Activated B cell treated with CpG ODN at 0.5 μM for 24 hours (primary cell): Measurements from ENCODE around the gene POU2F2. TPM values are rescaled to one million over a fixed set of nuclear protein-coding genes. Genes with fewer than 3 reads are reported as not detected.

Experiments
- ATAC-seq: fragments of 200-7000 bp; cut with Tn5 transposase; one replicate; pipeline ENCODE4 v1.10.0; 2021; ENCODE audit warnings: low read depth, mild to moderate bottlenecking, moderate library complexity
- CTCF ChIA-PET: fragments of 350-600 bp; sonication (Branson Sonifier 250); formaldehyde crosslinking; loops from one replicate; lab custom pipeline; 2021; ENCODE audit warnings: antibody characterized with exemption; lab: Charles Lee
- POLR2A ChIA-PET: fragments of 350-600 bp; sonication (Branson Sonifier 250); formaldehyde crosslinking; loops from one replicate; lab custom pipeline; 2021; ENCODE audit warnings: antibody characterized with exemption; lab: Charles Lee
- DNase-seq: peaks from one replicate; pipeline ENCODE4 v3.0.0; 2022
- H3K27ac Mint-ChIP-seq: one replicate; pipeline ENCODE4 v1.8.0; 2020; ENCODE audit warnings: mixed read lengths
- H3K27me3 Mint-ChIP-seq: one replicate; pipeline ENCODE4 v1.8.0; 2021; ENCODE audit warnings: mixed read lengths
- H3K36me3 Mint-ChIP-seq: one replicate; pipeline ENCODE4 v1.8.0; 2021; ENCODE audit warnings: low read depth, mixed read lengths
- H3K4me1 Mint-ChIP-seq: one replicate; pipeline ENCODE4 v1.8.0; 2021; ENCODE audit warnings: mixed read lengths
- H3K4me3 Mint-ChIP-seq: one replicate; pipeline ENCODE4 v1.8.0; 2020; ENCODE audit warnings: mild to moderate bottlenecking, mixed read lengths
- H3K9me3 Mint-ChIP-seq: one replicate; pipeline ENCODE4 v1.8.0; 2020; ENCODE audit warnings: mixed read lengths
- CTCF ChIP-seq: fragments of 200-600 bp; IDR thresholded peaks from one replicate; pipeline ENCODE4 v1.8.0; 2022; ENCODE audit warnings: antibody characterized with exemption, mild to moderate bottlenecking
- intact Hi-C: fragments of 100-400 bp; cut with micrococcal nuclease; formaldehyde crosslinking; loops from one replicate; pipeline ENCODE4 v1.15.1; 2024
- total RNA-seq: library from RNA; stranded (reverse); gene quantifications from 2 replicates; pipeline ENCODE4 v1.2.3, GENCODE V29; 2022

POU2F2 gene
- total RNA-seq, 1 donor from 2014 or later: 577 TPM

DNA sequence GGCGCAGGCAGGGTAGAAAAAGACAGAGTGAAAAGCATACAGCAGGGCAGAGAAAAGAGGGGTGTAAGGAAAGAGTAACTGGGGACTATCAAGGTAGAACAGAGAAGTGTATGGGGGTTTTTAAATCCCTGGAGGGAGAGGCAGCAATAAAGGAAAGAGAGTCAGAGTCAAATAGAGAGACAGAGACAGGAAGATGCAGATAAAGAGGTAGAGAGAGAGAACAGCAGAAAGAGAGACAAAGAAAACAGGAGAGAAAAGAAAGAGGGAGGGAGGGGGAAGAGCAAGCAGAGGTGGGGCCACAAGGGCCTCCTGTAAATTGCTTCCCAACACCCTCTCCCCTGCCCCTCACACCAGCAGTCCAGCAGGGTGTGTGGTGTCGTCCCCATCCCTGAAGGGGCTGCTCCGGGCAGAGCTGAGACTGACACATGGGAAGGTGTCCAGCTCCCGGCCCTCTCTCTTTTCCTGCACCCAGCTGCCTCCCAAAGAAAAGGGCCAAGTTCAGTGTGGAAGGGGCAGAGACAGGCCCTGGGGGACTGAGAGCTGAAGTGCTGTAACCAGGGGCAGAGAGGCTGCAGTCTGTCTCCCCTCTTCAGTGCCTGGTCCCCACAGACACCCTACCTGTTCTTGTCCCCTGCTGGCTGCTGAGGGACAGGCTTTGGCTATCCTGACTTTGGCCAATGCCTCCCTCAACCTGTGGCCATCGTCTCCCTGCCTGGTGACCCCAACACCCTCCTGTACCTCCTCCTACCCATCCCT, 17.4 kb upstream of the POU2F2 start:
- H3K27me3 Mint-ChIP-seq: no peaks in the 10 kb centered on the region
- DNase-seq: no peak
- POLR2A ChIA-PET: interaction anchor here (0.6 to 1.4 kb wide), 2 partner anchors 9 to 65 kb away, joined by 3 to 5 read pairs; no protein-coding TSS in a partner anchor
- no peak overlapping the region for H3K4me3 Mint-ChIP-seq
- peaks cover 25% of the 10 kb centered on the region for H3K4me1 Mint-ChIP-seq
- H3K27ac Mint-ChIP-seq: no peak overlapping the region
- intact Hi-C loops: no loop called here
- H3K9me3 Mint-ChIP-seq: no peaks in the 10 kb centered on the region
- peaks cover 18% of the 10 kb centered on the region for H3K36me3 Mint-ChIP-seq
- TF ChIP-seq CTCF: no peak
- CTCF ChIA-PET: interaction anchor here (0.8 kb wide), 1 partner anchor 17 kb away, joined by 3 read pairs; the partner anchor contains the start of gene POU2F2
- no peak for ATAC-seq

DNA sequence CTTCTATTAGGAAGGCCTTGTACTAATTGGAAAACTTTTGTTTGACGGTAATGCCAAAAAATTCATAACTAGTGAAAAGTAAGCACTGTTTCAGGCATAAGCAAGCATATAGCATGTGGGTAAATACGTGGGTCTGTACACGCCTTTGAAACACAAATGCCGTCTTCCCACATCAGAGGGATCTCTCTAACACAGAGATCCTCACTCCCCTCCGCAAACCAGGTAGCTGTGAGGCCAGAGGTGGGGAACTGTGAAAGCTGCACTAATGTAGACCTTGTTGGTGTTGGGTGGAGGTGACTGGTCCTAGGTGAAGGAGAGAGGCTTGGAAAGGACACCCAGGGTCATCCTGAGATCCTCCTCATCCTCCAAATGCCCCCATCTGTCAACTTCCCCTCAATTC, 16.0 kb upstream of the POU2F2 start:
- POLR2A ChIA-PET: interaction anchor here (0.5 to 1.4 kb wide), 3 partner anchors 8 to 267 kb away, joined by 3 to 5 read pairs (median 4); partner anchors contain the start of gene GSK3A
- DNase-seq: no peak
- Mint-ChIP-seq H3K27ac (no peak overlapping the region), H3K4me3 (no peak overlapping the region), H3K27me3 (no peaks in the 10 kb centered on the region), H3K9me3 (no peaks in the 10 kb centered on the region), H3K36me3 (peaks cover 26% of the 10 kb centered on the region), H3K4me1 (peaks cover 14% of the 10 kb centered on the region)
- intact Hi-C loops: no loop called here
- TF ChIP-seq CTCF: no peak
- no peak for ATAC-seq
- CTCF ChIA-PET: no interaction called here

DNA sequence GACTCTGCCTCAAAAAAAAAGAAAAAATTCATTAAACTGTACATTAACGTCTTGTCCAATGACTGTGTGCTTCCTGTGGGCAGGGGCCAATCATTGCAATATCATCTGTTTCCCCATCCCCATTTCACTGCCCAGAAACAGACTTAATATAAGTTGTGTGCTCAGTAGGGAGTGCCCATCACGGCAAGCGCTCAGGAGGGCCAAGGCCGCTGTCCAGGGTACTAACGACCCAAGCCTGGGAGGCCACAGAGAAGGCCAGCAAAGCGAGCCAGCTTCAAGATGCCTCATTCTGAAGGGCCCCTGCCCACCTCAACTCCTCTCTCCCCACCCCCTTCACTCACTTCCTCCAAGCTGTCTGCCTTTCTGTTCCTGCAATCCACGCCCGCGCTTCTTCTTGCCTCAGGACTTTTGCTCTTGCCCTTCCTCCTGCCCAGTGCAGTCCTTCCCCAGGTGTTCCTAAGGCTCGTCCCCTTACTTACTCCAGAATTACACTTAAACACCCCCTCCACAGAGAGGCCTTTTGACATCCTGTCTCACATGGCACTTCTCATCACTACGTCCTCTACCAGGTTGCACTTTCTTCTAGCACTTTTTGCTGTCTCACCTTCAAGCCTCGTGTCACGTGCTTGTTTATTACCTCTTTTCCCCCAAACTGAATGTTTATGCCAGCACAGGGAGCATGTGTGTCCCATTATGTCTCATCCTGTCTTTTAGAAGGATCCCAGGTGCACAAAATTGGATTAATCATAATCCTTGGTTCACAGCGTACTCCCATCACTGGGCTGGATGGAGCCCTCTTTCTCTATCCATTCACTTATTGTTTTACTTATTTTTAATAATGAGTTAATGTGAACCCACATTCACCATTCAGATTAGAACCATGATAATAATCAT, 11.3 kb upstream of the POU2F2 start:
- ChIA-PET CTCF (no interaction called here), POLR2A (interaction anchor here (0.9 kb wide), 1 partner anchor 258 kb away, joined by 5 read pairs; no protein-coding TSS in a partner anchor)
- peaks cover 3% of the 10 kb centered on the region for H3K4me1 Mint-ChIP-seq
- no peak for TF ChIP-seq CTCF
- no peak overlapping the region for H3K27ac Mint-ChIP-seq
- no peak for ATAC-seq
- intact Hi-C loops: no loop called here
- H3K36me3 Mint-ChIP-seq: peaks cover 42% of the 10 kb centered on the region
- no peak overlapping the region for H3K4me3 Mint-ChIP-seq
- H3K9me3 Mint-ChIP-seq: no peaks in the 10 kb centered on the region
- H3K27me3 Mint-ChIP-seq: no peaks in the 10 kb centered on the region
- DNase-seq: no peak

DNA sequence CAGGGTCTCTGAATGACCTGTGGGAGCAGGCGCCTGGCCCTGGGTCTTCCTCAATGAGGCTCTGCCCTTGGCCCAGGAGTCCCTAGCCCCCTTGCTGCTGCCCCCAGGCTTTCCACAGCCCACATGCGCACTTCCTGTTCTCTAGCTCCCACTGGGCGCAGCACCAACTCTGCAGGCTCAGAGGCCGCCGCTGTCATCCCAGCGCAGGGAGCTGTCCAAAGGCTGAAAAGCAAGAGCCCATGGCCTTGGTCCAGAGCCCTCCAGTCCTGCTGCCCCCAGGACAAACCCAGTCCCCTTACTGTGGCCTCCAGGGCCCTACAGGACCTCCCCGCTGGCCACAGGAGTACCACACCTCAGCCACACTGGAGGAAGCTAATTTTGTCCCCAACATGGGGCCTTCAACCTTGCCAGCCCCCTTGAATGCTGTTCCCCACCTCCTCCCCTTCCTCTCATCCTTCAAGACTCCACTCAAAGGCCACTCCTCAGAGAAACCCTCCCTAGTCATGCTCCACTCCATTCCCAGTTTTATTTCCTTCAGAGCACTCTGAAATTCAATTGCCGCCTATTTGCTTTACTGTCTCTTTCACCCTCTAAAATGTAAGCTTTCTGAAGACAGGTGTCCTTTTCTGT, 8.0 kb upstream of the POU2F2 start:
- POLR2A ChIA-PET: interaction anchor here (0.9 to 1.3 kb wide), 2 partner anchors 9 to 283 kb away, joined by 3 to 5 read pairs; no protein-coding TSS in a partner anchor
- Mint-ChIP-seq H3K36me3 (peaks cover 57% of the 10 kb centered on the region), H3K4me3 (no peak overlapping the region), H3K9me3 (no peaks in the 10 kb centered on the region), H3K4me1 (peaks cover 17% of the 10 kb centered on the region), H3K27me3 (no peaks in the 10 kb centered on the region), H3K27ac (no peak overlapping the region)
- intact Hi-C loops: no loop called here
- DNase-seq: no peak
- no peak for TF ChIP-seq CTCF
- CTCF ChIA-PET: interaction anchor here (0.9 to 22.2 kb wide), 5 partner anchors 28 to 156 kb away, joined by 3 to 426 read pairs (median 4); no protein-coding TSS in a partner anchor
- peak; percentile 53 for ATAC-seq
